Muscle of back (tissue), 11 donors: ENCODE measurements around the gene SLC24A3. TPM values are rescaled to one million over a fixed set of nuclear protein-coding genes. Genes with fewer than 3 reads are reported as not detected.
A peak's percentile ranks its signal among the peaks of the same experiment; 100 is the strongest.

Experiments used
- DNase-seq, 3 donors: peaks; one replicate each; pipeline versions ENCODE4 v3.0.0 to v3.0.0-alpha.2; 2013
- polyA plus RNA-seq, 10 donors: library from polyadenylated mRNA; unstranded; fragments of 120-200 nt; gene quantifications; one replicate each; pipeline ENCODE4 v1.2.1, GENCODE V29; 2013; ENCODE audit not compliant: insufficient read length in 10 of 10

The SLC24A3 gene
- polyA plus RNA-seq, 10 donors = 12.6 to 30.1 (median 19.5) TPM

GRCh38 chr20:19495905-19496703 is 283.7 kb downstream of the SLC24A3 start:
- DNase-seq = no peak

GRCh38 chr20:19497064-19497463 is 284.6 kb downstream of the SLC24A3 start:
- no peak for DNase-seq

GRCh38 chr20:19498756-19499155 is 286.3 kb downstream of the SLC24A3 start:
- DNase-seq = no peak

DNA sequence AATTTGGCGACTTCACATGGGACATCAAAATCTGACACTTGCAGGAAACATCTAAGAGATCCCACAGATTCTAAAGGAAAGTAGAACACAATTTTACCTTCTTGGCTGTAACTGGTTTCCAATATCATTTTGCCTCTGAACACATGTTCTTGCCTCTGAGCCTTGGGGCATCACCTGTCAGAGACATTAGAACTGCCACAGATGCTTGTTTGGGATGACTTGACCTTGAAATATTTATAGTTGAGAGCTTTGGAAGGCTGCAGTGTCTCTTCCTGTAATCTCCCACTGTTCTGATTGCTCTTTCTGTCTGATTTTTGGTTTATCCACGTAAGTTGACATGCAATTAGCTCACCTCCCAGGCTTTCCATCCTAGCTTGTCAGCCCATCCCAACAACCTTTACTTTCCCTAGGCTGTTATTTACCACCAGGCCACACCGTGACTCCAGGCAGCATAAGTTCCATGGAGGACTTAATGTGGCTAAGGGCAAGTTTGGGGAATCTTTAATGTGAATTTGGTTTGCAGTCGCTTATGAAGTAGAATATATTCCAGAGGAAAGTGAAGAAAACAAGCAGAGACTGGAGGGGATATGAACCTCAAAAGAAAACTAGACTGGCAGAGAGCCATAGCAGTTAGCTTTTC is 289.2 kb downstream of the SLC24A3 start:
- no peak for DNase-seq

GRCh38 chr20:19502169-19502568 is 289.7 kb downstream of the SLC24A3 start:
- peak; percentile 48 to 73 (median 63) for DNase-seq

GRCh38 chr20:19504251-19504650 is 291.8 kb downstream of the SLC24A3 start:
- no peak for DNase-seq

- no peak for DNase-seq
Observed at GRCh38 chr20:19506021-19506420, 293.6 kb downstream of the SLC24A3 start.

DNA sequence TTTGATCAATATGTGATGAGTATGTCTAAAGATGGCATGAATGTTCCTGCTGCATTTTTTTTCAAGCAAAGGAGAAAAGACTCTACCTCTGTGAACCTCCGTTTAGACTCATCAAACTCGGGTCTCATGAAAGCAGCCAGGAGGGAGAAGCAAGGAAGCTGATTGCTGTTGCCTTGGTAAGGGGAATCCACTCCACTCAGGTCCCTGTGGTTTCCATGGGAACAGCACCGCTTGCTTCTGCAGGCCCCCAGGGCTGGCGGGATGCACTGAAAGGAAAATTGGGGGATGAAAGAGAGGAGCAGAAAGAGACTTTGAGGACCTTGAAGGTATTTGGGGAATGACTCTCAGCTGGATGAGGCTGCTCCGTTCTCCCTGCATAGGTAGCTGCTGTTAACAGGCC is 296.0 kb downstream of the SLC24A3 start:
- no peak for DNase-seq

- no peak for DNase-seq
Observed at GRCh38 chr20:19510611-19511010, 298.2 kb downstream of the SLC24A3 start.

DNA sequence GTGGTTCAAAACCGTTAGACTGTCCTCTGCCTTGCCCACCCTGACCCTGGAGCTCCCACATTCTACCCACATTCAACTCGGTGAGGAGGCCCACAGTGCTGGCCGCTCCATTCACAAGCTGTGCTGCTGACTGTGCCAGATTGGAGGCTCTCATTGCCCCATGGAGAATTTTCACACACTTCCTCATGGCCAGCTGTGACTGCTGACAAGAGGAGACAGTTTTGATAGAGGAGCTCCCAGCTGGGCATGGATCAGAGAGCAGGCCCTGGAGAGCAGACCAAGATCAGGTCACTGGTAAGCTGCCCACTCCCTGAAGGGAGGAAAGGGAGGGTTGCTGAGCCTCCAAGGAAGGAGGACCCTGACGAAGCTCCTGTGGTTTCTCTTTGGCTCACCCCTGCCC is 299.5 kb downstream of the SLC24A3 start:
- DNase-seq = peak in 1 of 3 donors; percentile 36

GRCh38 chr20:19512886-19513677 is 300.6 kb downstream of the SLC24A3 start:
- no peak for DNase-seq

GRCh38 chr20:19515074-19515473 is 302.6 kb downstream of the SLC24A3 start:
- no peak for DNase-seq

DNA sequence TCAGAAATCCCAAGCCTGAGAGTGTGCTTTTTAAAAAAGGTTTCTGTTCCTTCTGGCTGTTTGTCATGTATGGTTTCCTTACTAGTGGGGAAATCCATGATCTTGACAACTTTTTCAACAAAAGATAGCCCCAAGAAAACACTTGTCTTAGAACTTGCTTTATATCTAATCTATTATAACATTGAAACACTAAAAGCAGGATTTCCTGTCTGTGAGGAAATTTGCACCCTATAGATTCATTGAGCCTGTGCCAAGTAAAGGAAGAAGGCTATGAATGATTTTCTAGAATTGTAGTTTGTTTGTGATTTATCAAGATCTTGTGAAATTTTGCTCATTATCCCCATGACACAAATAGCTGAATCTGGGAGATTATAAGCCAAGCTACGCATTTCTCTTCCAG is 307.0 kb downstream of the SLC24A3 start:
- DNase-seq = no peak

- no peak for DNase-seq
Observed at GRCh38 chr20:19520261-19520660, 307.8 kb downstream of the SLC24A3 start.

DNA sequence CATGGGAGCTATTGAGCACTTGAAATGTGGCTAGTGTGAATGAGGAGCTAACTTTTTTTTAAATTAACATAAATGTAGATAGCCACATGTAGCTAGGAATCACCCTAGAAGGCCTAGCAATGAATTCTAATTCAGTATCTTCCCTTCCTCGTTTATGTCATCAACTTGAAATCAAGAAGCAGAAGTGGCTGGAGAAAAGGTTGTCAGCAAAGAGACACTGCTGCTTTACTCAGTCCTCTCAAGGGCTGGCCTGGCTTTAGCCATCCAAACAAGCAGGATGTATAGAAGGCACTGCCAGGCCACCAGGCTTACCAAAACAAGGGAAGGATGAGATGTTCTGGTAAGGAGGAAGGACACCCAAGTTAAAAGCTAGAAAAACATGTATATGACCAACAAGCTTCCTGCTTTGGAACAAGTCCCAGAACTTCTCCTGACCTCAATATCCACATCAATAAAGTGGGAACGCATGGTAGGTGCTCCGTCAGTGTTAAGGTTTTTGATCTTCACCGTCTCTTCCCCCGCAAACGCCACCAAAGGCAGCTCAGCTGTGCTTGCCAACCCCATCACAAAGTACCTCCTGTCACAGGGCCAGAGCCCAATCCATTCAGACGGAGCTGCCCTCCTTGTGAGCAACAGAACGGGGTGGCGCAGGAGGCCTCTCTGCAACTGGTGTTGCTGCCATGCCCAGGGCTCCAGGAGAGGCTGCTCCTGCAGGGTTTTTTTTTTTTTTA is 309.8 kb downstream of the SLC24A3 start:
- no peak for DNase-seq

DNA sequence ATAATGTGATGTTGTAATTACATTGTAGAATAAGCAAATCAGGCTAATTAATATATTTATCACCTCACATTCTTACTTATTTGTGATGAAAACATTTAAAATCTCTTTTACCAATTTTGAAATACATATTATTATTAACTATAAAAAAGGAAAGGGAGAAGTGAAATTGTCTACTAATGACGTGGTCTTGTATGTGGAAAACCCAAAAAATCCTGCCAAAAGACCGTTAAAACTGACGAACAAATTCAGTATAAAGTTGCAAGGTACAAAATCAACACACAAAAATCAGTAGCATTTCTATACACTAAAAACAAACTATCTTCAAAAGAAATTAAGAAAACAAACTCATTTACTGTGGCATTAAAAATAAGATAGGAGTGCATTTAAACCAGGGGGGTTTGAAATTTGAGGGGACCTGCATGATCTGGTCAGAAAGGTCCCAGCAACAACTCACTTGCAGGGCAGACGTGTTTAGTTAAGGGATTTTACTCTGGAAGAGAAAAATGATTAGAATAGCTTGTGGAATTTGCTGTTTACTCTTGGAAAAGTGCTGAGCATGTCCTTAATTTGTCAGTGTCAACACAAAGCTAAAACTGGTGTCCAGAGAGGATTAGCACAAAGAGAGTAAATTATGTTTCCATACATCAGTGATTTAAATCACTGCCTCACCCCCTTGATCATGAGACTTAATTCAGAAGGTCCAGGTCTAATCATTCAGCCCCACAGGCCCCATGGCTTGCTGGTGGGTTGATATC is 310.6 kb downstream of the SLC24A3 start:
- DNase-seq = no peak

DNA sequence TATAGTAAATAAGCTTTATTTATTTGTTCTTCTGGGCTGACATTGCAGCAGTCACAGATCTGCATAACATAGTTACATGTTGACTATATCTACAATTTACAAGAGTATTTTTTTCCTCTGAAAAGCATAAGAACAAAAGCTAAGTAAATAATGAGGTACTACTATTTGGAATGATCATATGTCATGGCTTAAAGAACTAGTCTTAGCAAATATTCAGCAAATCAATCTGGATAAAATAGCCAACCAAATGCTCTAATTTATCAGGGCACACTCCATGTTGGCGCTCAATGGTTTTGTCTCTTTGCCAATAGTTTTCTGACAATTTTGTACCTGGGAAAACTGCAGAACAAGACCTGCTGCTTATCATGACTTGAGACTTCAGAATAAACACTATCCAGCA is 312.2 kb downstream of the SLC24A3 start:
- DNase-seq = no peak

GRCh38 chr20:19527509-19527908 is 315.1 kb downstream of the SLC24A3 start:
- no peak for DNase-seq

- DNase-seq = no peak
Observed at GRCh38 chr20:19528286-19529030, 316.0 kb downstream of the SLC24A3 start.

DNA sequence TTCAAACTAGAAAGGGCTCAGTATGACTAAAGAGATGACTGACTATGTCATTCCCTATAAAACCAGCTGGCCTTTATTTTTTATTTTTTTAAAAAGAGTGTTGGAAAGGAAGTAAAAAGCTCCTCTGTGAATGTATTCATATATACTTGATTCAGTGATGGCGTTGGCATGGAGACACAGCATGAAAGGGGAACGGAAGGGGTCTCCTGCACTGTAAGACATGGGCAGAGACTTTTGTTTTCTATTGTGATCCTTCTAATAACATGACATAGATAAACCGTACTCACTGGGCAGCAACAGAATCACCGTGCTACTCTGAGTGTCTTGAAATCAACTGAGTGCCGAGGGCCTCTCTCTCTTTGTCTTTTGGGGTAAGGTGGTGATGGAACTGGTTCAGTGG is 317.6 kb downstream of the SLC24A3 start:
- no peak for DNase-seq
